GM21825 (cell line): Measurements from ENCODE around the gene MX2.
A peak's percentile ranks its signal among the peaks of the same experiment; 100 is the strongest.
"Not testable (repeated sequence)": the region's sequence is repeated elsewhere in the genome, so short reads cannot be mapped to it uniquely, and the experiment has no call there.

ENCODE experiments used
- ATAC-seq: cut with Tn5 transposase; IDR thresholded peaks from one replicate; pipeline ENCODE4 v1.9.1; 2021; ENCODE audit warnings: mild to moderate bottlenecking, moderate library complexity; ENCODE audit not compliant: unreplicated experiment

MX2 gene

DNA sequence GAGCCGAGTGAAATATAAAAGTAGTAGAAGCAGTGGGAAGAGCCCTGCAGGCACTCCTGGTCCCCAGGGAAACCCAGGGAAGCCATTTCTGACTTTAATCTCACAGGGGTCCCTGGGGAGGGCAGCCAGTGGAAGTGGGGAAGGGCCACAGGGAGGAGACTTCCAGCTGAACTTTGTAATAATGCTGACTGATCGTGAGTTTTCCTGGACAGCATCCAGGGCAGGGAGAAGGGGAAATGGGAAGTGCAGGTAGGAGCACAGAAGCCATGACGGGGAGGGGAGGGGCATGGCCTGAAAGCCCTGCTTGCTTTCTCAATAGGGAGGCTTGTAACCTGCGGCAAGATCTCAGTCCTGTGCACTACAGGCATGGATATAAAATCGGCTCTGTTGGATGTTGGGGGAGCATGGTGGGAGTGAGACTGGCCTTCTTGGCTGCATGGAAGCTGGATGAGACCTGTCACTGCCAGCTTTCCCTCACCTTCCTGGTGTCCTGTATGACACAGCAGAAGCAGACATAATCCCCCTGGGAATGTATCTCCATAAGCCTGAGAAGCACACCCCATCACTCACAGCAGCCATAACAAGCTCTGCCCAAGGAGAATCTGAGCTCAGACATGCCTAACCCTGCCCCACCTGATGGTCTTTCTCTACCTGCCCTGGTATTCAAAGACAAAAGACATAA lies 49.1 kb downstream of the MX2 start:
- no peak for ATAC-seq

DNA sequence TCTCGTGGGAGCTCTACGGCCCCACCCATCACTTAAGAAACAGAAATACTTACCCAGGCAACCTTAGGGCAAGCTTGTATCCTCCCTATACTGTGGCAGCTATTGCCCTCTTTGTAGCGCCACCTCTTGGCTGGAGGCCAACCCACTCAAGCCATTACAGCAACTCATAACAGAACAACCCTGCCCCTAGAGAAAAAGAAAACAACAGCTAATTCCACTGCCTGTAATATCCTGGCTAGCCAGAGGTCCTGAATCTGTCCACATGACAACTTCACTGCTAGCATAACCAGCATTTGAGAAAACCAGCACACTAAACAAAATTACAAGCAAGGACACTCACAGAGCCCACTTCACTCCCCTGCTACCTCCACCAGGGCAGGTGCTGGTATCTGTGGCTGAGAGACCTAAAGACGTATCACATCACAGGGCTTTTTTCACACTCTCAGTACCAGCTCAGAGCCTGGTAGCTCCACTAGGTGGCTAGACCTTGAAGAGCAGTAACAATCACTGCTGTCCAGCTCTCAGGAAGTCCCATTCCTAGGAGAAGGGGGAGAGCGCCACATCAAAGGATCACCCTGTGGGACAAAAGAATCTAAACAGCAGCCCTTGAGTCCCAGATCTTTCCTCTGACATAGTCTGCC lies 49.7 kb downstream of the MX2 start:
- ATAC-seq: no peak

DNA sequence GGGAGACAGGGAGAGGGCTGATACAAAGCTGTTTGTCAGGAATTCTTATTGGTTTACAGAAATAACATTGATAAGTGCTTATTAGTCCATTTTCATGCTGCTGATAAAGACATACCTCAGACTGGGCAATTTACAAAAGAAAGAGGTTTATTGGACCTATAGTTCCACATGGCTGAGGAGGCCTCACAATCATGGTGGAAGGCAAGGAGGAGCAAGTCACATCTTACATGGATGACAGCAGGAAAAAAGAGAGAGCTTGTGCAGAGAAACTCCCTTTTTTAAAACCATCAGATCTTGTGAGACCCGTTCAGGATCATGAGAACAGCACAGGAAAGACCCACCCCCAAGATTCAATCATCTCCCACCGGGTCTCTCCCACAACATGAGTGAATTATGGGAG lies 55.7 kb downstream of the MX2 start:
- not testable (repeated sequence) for ATAC-seq

DNA sequence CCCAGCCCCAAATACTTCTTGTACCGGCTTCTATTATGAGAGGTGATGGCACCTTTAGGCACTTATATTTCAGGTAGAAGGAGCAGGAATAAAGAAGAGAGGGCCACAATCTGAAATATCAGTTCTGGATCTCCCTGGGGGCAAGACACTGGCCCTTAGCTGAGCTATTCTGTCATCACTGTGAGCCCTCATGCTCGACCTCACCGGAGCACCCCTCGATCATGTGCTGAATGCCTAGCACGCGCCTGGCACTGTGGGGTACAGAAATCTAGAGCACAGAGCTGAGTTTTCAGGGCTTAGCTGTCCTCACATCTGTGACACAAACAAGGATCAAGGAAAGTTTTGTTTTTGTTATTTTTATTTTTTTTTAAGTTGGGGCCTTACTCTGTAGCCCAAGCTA lies 56.6 kb downstream of the MX2 start:
- ATAC-seq: no peak

DNA sequence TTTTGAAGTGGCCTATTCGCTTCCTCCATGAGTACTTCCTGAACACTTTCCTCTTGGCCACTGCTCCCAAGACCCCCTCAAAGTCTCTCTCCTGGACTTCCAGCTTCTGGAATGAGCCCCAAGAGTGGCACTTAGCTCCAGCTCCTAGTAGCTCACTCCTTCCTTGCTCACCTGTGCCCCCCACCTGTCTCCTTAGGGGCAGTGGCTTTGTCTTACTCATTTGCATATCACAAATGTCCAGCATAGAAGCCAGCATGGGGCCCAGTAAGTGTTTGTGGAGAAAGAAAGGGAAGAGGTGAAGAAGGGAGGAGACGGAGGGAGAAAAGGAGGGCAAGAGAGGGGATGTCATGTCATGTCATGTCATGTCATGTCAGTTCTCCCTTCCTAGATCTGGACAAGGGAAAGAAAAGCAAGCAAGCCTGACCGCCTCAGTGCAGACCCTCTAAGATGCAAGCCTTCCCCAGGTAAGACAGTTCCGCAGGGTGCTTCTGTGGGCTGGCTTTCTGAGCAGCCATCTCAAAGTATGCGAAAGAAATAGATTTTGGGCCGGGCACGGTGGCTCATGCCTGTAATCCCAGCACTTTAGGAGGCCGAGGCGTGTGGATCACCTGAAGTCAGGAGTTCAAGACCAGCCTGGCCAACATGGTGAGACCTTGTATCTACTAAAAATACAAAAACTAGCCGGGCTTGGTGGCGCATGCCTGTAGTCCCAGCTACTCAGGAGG lies 57.3 kb downstream of the MX2 start:
- no peak for ATAC-seq

DNA sequence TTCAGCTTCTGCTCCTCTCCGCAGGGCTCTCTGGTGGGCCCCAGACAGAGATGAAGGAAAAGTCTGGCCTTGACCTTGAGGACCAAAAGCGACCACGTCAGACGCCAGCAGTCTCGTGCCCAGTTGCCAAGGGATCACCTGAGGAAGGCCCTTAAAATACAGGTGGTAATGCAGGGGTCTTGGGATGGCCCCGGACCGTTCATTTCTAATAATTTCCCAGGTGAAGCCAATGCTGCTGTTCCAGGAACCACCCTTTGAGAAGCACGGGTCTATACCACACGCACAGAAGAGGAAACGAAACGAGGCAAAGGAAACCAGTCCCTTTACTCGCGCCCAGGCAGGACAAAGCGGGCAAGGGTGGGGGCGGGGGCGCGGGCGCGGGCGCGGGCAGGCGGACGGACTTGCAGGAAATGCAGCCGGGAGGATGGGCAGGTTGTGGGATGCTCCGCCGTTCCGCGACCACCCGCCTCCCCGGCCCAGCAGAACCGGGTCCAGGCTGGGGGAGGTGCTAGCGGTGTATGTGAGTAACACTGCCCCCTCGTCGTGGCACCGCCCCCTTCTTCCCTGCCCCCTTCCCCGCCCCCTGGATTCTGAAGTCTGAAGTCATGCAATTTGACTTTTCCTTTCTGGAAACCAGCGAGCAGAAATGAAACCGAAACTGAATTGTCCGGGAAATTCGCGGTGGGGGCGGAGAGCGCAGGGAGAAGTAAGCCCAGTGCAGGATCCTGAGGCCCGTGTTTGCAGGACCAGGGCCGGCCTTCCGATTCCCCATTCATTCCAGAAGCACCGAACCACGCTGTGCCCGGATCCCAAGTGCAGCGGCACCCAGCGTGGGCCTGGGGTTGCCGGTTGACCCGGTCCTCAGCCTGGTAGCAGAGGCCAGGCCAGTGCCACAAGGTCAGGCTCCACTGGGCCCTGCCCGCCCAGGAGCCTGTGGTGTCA lies 58.4 kb downstream of the MX2 start:
- ATAC-seq: no peak

DNA sequence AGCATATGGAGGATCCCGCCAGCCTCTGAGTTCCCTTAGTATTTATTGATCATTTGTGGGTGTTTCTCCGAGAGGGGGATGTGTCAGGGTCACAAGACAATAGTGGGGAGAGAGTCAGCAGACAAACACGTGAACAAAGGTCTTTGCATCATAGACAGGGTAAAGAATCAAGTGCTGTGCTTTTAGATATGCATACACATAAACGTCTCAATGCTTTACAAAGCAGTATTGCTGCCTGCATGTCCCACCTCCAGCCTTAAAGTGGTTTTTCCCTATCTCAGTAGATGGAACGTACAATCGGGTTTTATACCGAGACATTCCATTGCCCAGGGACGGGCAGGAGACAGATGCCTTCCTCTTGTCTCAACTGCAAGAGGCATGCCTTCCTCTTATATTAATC lies 59.2 kb downstream of the MX2 start:
- ATAC-seq: not testable (repeated sequence)

DNA sequence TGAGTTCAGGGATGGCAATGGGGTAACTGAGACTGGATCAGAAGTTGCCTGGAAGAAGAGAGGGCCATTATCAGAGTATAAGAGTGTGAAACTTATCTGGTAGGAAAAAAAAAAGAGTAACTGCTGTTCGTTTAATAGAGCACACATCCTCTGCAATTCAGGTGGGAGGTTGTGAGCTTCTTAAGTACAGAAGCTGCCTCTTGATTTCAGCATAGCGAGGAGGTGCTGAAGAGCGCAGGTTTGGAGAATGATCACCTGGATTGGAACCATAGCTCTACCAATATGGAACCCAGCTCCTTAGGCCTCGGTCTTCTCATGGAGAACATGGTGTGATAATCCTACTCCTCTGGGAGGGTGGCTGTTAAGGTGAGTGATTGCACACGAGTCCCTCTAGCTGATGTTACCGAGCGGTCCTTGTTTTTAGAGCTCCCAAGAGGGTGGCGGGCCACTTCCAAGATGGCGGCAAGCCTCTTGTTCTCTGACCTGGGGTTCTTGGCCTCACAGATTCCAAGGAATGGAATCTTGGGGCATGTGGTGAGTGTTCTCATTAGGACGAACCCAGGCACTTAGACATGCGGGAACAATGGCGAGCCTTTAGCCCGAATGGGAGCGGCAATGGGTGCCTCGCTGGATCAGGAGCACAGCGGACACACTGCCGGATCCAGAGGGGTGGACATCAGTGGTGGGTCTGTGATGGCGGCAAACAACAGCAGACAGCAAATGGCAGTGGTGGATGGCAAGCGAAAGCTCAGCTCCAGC lies 60.9 kb downstream of the MX2 start:
- no peak for ATAC-seq

DNA sequence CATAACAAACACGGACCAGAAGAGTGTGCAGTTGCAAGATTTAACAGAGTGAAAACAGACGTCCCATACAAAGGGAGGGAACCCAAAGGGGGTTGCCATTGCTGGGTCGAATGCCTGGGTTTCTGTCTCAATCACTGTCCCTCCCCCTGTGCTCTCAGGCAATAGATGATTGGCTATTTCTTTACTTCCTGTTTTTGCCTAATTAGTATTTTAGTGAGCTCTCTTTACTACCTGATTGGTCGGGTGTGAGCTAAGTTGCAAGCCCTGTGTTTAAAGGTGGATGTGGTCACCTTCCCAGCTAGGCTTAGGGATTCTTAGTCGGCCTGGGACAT lies 61.4 kb downstream of the MX2 start:
- not testable (repeated sequence) for ATAC-seq

DNA sequence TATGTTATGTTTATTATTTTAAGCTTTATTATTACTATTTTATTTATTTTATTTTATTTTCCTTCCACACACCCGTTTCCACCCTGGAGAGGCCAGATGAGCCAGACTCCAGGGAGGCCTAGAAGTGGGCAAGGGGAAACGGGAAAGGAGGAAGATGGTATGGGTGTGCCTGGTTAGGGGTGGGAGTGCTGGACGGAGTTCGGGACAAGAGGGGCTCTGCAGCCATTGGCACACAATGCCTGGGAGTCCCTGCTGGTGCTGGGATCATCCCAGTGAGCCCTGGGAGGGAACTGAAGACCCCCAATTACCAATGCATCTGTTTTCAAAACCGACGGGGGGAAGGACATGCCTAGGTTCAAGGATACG lies 63.7 kb downstream of the MX2 start:
- no peak for ATAC-seq

DNA sequence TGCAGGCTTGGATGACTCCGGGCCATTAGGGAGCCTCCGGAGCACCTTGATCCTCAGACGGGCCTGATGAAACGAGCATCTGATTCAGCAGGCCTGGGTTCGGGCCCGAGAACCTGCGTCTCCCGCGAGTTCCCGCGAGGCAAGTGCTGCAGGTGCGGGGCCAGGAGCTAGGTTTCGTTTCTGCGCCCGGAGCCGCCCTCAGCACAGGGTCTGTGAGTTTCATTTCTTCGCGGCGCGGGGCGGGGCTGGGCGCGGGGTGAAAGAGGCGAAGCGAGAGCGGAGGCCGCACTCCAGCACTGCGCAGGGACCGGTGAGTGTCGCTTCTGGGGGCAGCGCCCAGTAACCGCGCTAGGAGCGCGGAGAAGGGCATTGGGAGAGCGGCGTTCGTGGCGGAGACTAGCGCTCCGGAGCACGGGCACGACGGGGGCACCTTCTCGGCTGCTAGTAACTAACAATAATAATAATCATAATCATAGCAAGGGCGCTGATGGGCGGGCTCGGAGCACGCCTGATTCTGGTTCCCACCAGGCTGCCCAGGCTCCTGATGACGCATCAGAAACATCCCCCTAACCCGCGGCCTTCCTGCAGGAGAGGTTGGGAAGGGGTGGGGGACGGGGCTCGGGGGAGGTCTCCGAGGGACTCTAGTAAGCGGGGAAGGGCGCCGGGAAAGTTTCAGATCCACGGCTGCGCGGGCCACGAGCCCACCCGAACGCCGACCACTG lies 64.3 kb downstream of the MX2 start, which contains the start of gene MX1:
Gene MX1, plus strand, starts transcription at position 286 of the 722 bp plus-strand sequence. CDS start 5,832 bp downstream, outside the sequence.
- peak; percentile 86 for ATAC-seq

DNA sequence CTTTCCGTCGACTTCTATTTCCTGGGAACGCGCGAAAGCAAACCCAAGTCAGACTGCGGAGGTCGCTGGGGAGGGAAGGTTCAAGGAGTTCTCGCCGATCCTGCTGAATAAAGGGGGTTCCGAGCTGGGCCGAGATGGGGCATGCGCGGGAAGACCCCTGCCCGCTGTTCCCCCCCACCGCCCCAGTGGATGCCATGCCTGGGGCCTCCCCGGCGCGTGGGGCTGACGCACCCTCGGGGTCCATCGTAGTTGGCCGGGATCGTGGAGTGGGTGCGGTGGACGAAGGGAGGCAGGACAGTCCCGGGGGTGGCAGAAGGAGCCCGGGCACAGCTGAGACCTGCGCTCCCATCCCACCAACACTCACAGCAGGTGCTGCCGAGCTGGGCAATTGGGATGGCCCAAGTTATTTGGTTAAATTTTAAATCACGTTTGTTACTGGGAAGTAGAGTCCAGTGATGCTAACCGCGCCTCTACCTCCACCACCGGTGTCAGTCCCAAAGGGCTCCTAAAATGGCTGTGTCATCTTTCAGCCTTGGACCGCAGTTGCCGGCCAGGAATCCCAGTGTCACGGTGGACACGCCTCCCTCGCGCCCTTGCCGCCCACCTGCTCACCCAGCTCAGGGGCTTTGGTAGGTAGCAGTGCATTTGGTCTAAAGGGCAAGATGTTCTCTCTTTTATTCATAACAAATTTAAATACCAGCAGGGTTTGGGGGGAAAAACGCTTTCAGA lies 65.0 kb downstream of the MX2 start:
- ATAC-seq: no peak

DNA sequence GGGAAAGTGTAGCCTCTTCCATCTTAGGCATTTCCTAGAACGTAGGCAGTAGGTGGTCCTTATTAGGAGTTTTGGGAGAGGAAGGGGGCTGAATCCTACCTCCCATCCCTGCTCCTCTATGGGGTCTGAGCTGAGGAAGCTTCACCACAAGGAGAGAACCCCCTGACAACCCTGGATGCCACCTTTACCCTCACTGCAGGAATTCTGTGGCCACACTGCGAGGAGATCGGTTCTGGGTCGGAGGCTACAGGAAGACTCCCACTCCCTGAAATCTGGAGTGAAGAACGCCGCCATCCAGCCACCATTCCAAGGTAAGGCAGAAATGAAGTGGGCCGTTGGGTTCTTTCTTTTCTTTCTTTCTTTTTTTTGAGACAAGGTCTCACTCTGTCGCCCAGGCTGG lies 65.7 kb downstream of the MX2 start:
- no peak for ATAC-seq

DNA sequence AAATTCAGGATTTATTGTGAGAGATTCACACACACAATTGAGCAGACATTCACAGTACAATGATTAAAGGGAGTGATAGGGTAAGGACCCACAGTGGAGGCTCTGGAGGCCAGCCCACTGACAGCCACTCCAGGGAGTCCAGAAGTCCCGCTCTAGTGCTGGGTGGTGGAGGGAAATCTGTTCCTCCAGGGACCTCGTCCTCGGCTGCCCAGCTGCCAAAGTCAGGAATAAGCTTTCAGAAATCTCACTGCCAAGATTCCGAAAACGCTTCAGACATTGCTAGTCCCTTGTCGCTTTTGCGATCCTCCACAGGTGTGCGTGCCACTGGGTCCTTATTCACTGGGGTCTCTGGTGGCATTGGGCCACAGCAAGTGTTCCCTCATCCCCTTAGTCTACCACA lies 66.5 kb downstream of the MX2 start:
- ATAC-seq: no peak

DNA sequence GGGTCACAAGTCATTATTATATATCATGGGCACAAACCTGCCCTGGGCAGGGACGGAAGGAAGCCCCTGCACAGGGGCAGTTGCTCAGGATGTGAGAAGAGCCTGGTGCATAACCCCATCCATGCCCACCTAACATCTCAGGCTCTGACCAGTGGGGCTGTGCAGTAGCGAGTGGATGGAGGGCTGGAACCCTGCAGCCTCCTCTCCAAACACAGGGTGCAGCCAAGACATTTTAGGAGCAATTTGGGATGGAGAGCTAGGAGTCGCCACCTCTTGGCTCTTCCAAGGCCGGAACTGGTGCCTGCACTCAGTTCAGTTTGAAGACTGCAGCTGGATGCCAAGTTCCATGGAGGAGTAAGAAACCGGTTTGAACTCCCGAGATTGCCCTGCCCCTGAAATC lies 67.0 kb downstream of the MX2 start:
- no peak for ATAC-seq

DNA sequence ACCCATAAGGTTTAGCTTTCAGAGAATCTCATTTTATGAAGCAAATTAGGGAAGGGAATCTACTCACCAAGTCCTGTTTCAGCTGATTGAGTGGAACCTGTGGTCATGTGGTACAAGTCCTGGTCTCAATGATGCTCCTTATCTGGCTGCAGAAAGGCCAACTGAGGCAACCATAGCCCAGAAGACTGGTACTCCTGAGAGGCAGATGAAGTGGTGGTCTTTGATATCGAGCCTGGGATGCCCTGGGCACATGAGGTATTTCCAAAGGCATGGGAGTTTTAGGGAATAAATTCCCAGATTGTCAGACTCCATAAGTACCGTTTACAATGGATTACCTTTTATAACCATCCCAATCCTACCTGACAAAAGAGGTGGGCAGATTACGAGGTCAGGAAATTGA lies 67.5 kb downstream of the MX2 start:
- no peak for ATAC-seq

DNA sequence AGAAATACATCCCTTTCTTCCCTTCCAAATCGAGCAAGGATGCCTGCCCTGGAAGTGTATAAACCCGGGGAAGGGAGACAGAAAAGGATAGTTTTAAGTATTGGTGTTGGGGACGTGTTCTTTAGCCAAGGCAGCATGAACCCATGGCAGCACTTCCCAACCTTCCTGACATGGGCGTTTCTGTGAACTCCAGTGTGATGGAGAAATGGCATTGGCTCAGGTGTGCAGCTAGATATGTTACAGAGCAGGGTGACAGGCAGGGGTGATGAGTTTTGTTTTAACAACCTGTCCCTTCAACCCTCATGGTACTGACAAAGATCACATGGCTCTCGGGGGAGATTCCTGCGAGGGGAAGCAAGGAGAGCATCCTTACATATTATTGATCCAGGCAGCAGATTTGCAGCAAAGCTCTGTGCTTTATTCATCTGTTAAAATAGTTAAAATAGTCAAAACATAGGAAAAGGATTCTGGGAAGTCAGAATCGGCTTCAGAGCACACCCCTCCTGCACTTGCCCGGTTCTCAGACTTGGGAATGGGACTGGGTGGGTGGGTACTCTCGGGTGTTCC lies 68.2 kb downstream of the MX2 start:
- no peak for ATAC-seq

DNA sequence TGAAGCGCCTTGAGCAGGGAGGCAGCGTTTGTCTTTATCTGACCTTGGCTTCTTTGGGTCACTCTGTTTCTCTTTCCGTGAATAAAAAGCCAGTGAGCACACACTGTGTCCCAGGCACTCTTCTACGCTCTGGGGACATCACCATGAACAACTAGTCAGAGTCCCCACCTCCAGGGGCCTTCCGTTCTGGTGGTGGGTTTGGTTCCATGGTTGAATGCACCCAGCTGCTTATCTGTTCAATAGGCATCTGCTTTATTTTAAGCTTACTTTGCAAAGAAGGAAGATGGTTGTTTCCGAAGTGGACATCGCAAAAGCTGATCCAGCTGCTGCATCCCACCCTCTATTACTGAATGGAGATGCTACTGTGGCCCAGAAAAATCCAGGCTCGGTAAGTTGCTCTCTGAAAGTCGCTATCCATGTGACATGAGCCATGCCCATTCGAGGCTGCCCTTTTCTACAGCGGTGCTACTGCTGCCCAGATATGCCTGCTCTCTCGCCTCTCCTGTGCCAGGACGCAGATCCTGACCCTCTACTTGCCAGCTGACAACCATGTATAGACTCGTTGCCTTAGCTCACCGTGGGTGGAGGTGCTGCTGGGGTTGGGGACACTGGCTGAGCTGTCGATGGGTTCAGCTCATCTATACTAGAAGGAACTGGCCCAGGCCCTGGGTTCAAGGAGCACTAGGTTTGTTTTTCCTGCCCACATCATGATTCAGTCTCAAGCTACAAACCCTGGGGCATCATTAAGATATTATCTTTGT lies 70.1 kb downstream of the MX2 start:
- peak; percentile 81 for ATAC-seq
